KMS-11 (cell line): Measurements from ENCODE around the gene CALR.

Experiments used
- H2AFZ ChIP-seq: fragments of 200-600 bp; sonication (generic); 2 replicates; pipeline ENCODE4 v1.6.1; 2016; ENCODE audit warnings: antibody characterized with exemption, mixed run types, low read depth
- H3K27ac ChIP-seq: fragments of 200-600 bp; sonication (generic); 2 replicates; pipeline ENCODE4 v1.6.1; 2016; ENCODE audit warnings: mild to moderate bottlenecking, mixed run types
- H3K27me3 ChIP-seq: fragments of 200-600 bp; sonication (generic); 2 replicates; pipeline ENCODE4 v1.6.1; 2017; ENCODE audit warnings: mild to moderate bottlenecking, low read depth, mixed run types, moderate library complexity; ENCODE audit not compliant: insufficient read depth
- H3K36me3 ChIP-seq: fragments of 200-600 bp; sonication (generic); 2 replicates; pipeline ENCODE4 v1.6.1; 2017; ENCODE audit warnings: mild to moderate bottlenecking, mixed run types; ENCODE audit not compliant: insufficient read depth
- H3K4me1 ChIP-seq: fragments of 200-600 bp; sonication (generic); 2 replicates; pipeline ENCODE4 v1.6.1; 2016; ENCODE audit warnings: mild to moderate bottlenecking, low read depth, mixed run types; ENCODE audit not compliant: poor library complexity, severe bottlenecking
- H3K4me2 ChIP-seq: fragments of 200-600 bp; sonication (generic); 2 replicates; pipeline ENCODE4 v1.7.0; 2016; ENCODE audit warnings: mild to moderate bottlenecking, mixed run types
- H3K4me3 ChIP-seq: fragments of 200-600 bp; sonication (generic); IDR thresholded peaks from 2 replicates; pipeline ENCODE4 v1.6.1; 2017; ENCODE audit warnings: low read depth, low read length, mixed read lengths; ENCODE audit not compliant: insufficient read depth
- H3K79me2 ChIP-seq: fragments of 200-600 bp; sonication (generic); 2 replicates; pipeline ENCODE4 v1.6.1; 2016; ENCODE audit warnings: low read depth, mixed run types; ENCODE audit not compliant: insufficient read depth
- H3K9ac ChIP-seq: fragments of 200-600 bp; sonication (generic); 2 replicates; pipeline ENCODE4 v1.6.1; 2016; ENCODE audit warnings: mild to moderate bottlenecking, mixed run types
- H4K20me1 ChIP-seq: fragments of 200-600 bp; sonication (generic); 2 replicates; pipeline ENCODE4 v1.6.1; 2016; ENCODE audit warnings: mild to moderate bottlenecking, mixed run types; ENCODE audit not compliant: insufficient read depth
- TF ChIP-seq, protein P1 (sequence below): fragments of 200-600 bp; sonication (generic); conservative IDR thresholded peaks from 2 replicates; pipeline ENCODE4 v1.6.1; 2017; ENCODE audit warnings: low read depth, mild to moderate bottlenecking, antibody characterized with exemption, low read length, moderate library complexity, mixed read lengths

Gene CALR

DNA sequence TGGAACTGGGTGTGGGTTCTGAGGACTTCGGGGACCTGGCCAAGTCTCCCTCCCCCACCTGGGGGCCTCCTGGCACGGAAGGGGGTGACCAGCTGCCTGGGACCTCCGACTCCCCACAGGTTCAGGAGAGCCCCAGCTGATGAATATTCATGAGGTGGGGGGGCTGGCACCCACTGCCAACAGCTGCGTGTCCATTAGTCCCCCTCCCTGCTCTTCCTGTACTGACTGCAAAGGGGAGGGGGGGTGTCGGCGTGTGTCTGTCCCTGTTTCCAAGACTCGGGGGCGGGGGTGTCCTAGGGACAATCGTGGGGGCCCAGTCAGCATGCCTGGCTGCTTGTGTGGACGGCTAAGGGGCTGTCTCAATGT lies 46.3 kb downstream of the CALR start:
- Histone ChIP-seq H3K4me3 (no peak overlapping the region), H3K4me2 (peak overlapping the region; percentile 55; the same call in 1 of the 2 replicates), H2AFZ (no peak overlapping the region), H3K27ac (no peak overlapping the region), H3K4me1 (peaks cover 33% of the 10 kb centered on the region), H4K20me1 (no peaks in the 10 kb centered on the region), H3K9ac (no peak overlapping the region), H3K79me2 (no peaks in the 10 kb centered on the region), H3K27me3 (peaks cover 39% of the 10 kb centered on the region), H3K36me3 (no peaks in the 10 kb centered on the region)
- TF ChIP-seq, protein P1, sequence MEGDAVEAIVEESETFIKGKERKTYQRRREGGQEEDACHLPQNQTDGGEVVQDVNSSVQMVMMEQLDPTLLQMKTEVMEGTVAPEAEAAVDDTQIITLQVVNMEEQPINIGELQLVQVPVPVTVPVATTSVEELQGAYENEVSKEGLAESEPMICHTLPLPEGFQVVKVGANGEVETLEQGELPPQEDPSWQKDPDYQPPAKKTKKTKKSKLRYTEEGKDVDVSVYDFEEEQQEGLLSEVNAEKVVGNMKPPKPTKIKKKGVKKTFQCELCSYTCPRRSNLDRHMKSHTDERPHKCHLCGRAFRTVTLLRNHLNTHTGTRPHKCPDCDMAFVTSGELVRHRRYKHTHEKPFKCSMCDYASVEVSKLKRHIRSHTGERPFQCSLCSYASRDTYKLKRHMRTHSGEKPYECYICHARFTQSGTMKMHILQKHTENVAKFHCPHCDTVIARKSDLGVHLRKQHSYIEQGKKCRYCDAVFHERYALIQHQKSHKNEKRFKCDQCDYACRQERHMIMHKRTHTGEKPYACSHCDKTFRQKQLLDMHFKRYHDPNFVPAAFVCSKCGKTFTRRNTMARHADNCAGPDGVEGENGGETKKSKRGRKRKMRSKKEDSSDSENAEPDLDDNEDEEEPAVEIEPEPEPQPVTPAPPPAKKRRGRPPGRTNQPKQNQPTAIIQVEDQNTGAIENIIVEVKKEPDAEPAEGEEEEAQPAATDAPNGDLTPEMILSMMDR: no peak

DNA sequence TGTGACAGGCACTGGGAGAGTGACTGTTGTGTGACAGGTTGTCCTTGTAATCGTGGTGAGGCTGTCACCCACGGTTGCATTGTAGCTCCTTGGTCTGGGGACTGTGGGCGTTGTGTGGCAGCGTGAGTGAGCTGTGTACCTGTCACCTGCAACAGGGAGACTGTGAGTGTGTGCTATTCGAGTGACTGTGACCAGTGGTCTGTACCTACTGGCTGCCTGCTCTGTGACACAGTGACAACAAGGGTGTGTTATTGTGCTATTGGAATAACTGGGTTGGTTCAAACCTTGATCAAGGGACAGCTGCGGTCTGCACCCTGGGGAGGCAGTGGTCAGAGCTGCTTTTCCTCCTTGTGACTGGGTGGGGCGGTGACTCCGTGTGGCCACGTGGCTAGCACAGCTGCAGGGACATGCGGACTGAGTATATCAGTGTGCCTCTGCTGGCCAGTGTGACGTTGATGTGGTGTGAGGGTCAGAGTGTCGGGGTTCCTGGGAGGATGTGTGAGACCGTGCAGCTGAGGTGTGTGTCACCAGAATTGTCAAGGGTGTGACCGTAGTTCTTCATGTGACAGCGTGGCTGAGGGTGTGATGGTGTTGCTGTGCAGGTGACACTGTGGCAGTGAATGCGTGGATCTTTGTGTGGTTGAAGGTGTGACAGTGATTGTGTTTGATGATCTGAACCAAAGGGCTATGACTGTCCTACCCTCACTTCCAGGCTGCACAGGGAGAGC lies 46.8 kb downstream of the CALR start:
- H3K27me3 ChIP-seq: peaks cover 34% of the 10 kb centered on the region
- H3K4me3 ChIP-seq: no peak overlapping the region
- no peaks in the 10 kb centered on the region for H3K36me3 ChIP-seq
- no peaks in the 10 kb centered on the region for H3K79me2 ChIP-seq
- no peak overlapping the region for H2AFZ ChIP-seq
- TF ChIP-seq, protein P1: no peak
- no peak overlapping the region for H3K9ac ChIP-seq
- peaks cover 33% of the 10 kb centered on the region for H3K4me1 ChIP-seq
- H4K20me1 ChIP-seq: no peaks in the 10 kb centered on the region
- peak overlapping the region; percentile 55; the same call in 1 of the 2 replicates for H3K4me2 ChIP-seq
- H3K27ac ChIP-seq: no peak overlapping the region

DNA sequence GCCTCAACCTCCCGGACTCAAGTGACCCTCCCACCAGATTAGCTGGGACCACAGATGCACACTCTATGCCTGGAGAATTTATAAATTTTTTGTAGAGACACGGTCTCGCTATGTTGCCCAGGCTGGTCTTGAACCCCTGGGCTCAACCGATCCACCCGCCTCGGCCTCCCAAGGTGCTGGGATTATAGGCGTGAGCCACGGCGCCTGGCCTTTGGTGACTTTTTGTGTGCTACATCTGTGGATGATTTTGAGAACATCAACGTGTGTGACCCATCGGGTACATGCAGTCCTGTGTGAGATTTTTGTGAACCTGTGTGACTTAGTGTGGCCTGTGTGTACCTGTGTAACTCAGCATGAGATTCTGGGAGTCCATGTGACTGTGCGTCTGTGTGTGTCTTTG lies 48.3 kb downstream of the CALR start:
- Histone ChIP-seq H3K9ac (no peak overlapping the region), H3K27ac (no peak overlapping the region), H3K27me3 (peaks cover 20% of the 10 kb centered on the region), H3K4me1 (peaks cover 33% of the 10 kb centered on the region), H3K79me2 (no peaks in the 10 kb centered on the region), H4K20me1 (no peaks in the 10 kb centered on the region), H3K4me2 (no peak overlapping the region), H3K4me3 (no peak overlapping the region), H3K36me3 (no peaks in the 10 kb centered on the region), H2AFZ (no peak overlapping the region)
- TF ChIP-seq, protein P1: no peak

DNA sequence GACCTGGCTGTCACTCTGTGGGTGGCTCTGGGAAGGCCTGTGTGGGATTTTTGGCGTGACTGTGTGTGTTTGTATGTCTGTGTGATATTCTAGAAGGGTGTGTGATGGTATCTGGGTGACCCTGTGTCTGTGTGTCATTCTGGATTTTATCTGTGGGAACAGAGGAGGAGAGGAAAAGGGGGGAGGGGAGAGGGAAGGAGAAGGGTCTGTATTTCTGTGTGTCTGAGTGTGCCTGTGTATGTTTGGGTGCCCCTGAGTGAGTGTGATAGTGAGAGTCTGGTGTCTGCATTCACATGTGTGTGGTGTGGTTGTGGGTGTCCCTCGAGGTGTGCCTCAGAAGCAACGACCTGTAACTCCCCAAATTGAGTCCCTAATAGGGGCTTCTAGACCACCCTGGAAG lies 48.8 kb downstream of the CALR start:
- Histone ChIP-seq H3K4me2 (no peak overlapping the region), H3K4me1 (peaks cover 33% of the 10 kb centered on the region)

More for the DNA sequence above, 48.8 kb downstream of the CALR start:
- Histone ChIP-seq H3K27me3 (peaks cover 16% of the 10 kb centered on the region), H4K20me1 (no peaks in the 10 kb centered on the region), H3K36me3 (no peaks in the 10 kb centered on the region), H3K4me3 (no peak overlapping the region), H2AFZ (no peak overlapping the region), H3K27ac (no peak overlapping the region), H3K9ac (no peak overlapping the region), H3K79me2 (no peaks in the 10 kb centered on the region)
- TF ChIP-seq, protein P1: no peak
